ENCODE results near the gene SELENBP1.
"Not testable (repeated sequence)": the region's sequence is repeated elsewhere in the genome, so short reads cannot be mapped to it uniquely, and the experiment has no call there.

The SELENBP1 gene

DNA sequence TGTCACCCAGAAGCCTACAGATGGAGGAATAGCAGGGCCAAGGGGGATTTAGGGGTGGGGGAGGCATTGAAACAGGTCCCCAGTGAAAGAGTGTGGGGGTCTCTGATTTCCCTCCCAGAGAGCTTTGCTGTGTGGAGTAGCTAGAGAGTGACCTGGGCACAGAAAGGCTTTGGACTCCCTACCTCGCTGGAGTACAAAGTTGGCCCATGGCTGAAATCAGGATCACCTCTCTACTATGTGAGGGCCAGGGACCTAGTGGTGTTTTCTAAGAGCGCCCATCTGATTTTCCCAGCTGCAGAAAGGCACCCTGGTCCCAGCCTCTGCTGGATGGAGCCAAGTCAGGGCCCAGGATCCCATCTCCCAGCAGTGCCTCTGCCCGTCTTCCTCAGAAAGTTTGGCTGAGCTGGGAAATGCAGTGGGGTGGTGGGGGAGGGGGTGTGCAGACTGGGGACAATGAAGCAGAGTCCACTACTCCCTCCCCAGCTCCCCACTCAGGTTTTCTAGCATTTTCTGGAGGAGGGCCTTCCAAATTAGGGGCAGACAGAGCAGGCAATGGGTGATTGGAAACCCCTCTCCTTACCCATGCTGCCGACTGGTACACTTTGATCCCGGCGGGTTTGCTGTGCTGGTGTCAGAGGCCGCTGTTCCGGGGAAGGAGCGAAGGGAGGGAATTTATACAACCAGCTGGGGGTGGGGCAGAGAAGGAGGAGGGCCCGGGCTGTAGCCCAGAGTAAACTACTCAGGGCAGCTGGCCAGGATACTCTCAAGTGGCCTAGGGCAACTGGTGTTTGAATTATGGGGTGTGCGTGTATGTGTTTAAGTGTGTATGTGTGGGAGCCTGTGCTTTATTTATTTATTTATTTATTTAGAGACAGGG, at the start of gene SELENBP1:
Gene SELENBP1 (minus strand): TSS at position 648 of the 877 bp plus-strand sequence. CDS start 64 bp downstream, at position 584.
- peak; percentile 95 for DNase-seq

DNA sequence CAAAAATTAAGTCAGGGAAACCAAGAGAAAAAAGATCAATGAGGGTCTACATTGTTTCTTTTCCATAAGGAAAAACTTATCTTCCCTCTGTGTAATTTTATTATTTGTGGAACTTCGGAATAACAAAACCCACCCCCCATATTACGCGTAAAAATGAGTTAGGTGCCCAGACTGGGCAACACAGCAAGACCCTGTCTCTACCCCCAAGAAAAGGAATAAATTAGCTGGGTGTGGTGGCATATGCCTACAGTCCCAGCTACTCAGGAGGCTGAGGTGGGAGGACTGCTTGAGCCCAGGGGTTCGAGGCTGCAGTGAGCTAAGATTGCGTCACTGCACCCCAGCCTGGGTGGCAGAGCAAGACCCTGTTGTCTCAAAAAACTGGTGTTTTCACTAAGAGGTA, 47.3 kb upstream of the SELENBP1 start:
- DNase-seq = no peak

DNA sequence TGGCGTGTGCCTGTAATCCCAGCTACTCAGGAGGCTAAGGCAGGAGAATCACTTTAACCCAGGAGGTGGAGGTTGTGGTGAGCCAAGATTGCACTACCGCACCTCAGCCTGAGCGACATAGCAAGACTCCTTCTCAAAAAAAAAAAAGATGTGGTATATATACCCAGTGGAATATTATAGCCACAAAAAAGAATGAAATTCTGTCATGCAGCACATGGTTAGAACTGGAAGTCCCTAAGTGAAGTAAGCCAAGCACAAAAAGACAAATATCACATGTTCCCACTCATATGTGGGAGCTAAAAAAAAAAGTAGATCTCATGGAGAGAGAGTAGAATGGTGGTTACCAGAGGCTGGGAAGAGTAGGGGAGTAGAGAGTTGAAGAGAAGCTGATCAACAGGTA, 45.6 kb upstream of the SELENBP1 start:
- no peak for DNase-seq

DNA sequence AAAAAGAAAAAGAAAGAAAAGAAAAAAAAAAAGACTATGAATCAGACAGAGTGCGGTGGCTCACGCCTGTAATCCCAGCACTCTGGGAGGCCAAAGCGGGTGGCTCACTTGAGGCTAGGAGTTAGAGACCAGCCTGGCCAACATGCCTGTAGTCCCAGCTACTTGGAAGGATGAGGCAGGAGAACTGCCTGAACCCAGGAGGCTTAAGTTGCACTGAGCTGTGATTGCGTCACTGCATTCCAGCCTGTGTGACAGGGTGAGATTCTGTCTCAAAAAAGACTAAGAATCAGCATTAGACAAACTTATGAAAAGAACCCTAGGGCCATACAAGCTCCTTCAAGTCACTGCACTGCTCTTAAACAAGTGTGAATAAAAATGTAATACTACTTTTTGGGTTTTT, 43.7 kb upstream of the SELENBP1 start:
- no peak for DNase-seq

DNA sequence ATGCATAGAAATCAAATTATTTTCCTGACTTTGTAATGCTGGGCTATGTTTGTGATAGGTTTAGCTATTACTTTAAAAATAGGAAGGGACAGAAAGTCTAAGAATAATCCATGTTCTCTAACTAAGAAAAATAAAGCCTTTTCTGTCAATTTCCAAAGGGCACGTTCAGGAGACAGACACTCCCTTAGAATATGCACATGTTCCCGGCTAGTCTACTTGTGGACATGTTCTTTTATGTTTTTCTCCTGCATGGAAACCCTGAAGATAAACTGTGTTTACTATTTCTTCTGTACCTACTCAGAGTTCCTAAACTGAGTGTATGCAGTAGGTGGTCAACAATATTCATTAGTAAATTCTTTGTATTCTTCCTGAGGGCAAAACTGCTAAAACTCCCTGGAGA, 39.4 kb upstream of the SELENBP1 start:
- DNase-seq = no peak

DNA sequence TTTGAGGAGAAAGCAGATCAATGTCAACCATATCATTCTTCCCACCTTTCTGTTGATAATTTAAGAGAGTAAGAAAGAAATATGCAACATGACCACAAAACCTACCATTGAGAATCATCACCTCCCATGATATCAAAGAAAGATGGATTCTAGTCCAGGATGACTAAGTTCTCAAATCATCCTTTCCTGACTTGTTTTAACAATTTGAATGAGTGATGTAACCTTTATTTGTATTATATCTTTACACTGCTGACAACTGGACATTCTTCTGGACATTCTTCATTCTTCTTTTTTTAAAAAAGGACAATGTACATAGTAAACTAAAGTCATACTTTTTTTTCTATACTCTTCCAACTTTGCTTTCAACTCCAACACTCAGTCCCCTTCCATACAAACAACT, 36.4 kb upstream of the SELENBP1 start:
- DNase-seq = no peak

DNA sequence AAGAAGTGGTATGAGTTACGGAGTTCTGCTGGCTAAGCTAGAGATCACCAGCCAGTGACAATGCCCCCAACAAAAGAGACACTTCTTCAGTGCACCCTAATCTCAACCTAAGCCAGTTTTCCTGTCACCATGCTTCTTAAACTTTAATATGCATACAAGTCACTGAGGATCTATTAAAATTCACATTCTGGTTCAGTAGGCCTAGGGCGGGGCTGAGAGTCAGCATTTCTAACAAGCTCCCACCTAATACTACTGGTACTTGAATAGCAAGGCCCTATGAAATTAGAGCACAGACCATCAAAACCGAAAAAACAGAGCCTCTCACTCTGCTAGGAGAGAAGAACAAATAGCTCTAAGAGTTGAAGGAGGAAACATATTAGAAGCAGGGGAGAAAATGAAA, 34.8 kb upstream of the SELENBP1 start:
- DNase-seq = no peak

DNA sequence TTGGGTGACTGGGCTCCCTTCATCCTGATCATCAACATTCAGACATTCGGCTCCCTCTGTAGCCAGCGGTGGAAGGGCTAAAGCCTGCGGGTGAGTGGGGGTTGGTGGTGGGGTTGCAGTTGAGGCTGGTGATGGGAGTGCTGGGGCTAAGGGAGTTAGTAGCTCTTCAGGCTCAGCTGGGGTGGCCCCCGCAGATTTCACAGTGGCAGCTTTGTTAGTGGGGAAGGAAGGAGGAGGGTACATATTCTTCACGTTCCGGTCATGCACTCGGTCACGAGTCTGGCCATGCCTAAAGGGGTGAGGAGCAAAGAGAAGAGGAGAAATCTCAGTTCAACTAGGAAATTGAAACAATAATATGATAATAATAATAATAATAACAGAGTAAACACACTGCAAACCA, 33.7 kb upstream of the SELENBP1 start:
- no peak for DNase-seq

DNA sequence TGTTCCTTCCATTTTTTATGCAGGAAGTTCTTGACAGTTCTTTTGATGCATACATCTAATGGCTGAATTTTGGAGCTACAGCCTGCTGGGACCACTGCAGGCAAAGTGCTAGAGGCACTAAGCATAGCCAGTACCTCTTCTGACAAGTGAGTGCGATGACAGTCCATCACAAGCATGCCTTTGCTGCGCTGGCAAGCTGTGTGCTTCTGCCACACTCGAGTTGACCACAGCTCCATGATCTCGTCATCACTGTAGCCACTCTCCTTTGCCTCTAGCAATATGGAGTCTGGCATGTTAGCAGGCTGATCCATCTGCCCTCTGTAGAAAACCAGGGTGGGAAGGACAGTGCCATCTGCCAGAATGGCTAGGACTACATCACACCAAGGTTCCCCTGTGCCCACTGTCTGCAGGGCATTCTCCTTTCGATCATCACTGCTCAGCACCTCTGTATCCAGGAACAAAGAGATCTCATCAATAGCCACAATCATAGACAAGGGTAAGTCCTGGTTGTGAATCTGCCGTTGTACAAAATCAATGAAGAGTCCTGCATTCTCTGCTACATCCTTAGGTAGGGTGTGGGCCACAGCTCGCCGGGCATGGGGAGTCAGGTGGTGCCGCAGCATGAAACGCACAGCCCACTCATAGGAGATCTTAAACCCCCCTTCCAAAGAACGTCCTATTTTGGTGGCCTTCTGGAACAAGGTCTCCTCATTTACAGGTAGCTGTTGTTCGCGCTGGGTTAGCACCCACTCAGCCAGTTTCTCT, 32.9 kb upstream of the SELENBP1 start:
- DNase-seq = no peak

DNA sequence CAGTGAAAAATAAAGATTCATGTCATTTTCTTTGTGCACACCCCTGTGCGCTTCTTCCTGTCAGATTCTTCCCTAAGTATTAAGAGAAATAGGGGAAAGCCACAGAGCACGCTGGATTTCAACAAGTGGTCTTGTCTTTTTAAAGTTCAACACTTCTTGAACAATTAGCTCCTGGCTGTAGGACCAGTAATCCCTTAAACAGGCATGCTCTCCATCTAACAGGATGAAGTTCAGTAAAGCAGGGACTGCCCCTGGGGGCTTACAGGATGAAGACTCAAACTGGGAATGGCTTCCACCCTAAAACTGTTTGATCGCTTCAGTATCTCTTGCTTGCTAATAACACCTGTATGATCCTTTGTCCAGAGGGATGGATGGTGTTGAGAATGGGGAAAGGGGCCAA, 31.1 kb upstream of the SELENBP1 start:
- no peak for DNase-seq

DNA sequence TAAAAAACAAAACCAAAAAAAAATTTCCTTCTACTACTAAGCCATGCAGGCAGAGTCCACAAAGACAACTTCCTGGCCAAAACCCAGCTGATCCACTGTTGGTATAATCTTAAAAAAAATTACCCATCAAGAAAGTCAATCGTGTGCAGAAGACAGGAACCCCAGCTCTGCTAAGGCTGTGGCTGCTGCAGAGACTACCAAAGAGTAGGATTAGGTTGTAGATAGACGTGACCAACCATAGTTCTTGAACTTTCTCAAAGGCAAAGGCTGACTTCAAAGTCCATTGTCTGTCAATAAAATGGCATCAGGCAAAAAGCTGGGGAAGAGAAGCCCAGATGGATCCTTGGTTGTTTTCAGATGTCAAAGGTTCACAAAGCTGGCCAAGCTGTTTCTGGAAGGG, 30.3 kb upstream of the SELENBP1 start:
- DNase-seq = no peak

DNA sequence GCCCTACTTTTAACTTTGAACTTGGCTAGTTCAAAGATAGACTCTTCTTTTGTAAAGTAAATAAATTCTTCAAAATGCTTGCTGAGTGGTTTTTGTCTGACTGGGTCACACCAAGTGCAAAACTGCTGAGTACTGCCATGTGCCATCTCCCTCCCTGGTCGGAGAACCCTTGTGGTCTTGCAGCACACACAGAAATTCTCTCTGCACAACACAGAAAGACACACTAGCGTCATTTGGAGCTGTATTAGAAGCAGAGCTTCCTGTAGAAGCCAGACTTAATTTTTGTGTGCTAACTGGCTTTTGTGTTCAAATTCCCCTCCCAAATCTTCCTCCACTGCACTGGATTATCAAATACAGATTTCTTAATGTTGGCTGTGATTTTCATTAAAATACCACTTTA, 29.4 kb upstream of the SELENBP1 start:
- DNase-seq = no peak

DNA sequence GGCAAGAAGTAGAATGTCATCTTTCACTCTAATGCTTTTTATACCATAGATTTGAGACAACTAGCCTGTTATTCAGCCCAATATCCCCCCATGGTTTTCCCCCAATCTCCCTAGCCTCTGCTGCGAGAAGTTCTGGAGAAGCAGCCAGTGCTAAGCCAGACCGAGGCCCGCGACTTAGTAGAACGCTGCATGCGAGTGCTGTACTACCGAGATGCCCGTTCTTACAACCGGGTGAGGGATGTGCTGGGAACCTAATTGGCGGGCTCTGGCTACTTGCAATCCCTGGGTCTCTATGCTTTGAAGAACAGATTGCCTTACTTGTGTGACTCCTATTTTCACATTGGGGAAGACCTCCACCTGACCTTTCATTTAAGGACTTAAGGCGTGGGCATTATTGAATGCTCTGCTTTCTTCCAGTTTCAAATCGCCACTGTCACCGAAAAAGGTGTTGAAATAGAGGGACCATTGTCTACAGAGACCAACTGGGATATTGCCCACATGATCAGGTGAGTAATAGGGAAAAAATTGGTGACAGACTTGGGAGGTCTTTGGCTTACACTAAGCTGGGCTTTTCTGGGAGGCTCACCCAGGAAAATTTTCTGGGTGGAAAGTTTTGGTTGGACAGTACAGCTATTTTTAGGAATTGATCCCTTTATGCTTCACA, 28.8 kb upstream of the SELENBP1 start:
- DNase-seq = no peak

DNA sequence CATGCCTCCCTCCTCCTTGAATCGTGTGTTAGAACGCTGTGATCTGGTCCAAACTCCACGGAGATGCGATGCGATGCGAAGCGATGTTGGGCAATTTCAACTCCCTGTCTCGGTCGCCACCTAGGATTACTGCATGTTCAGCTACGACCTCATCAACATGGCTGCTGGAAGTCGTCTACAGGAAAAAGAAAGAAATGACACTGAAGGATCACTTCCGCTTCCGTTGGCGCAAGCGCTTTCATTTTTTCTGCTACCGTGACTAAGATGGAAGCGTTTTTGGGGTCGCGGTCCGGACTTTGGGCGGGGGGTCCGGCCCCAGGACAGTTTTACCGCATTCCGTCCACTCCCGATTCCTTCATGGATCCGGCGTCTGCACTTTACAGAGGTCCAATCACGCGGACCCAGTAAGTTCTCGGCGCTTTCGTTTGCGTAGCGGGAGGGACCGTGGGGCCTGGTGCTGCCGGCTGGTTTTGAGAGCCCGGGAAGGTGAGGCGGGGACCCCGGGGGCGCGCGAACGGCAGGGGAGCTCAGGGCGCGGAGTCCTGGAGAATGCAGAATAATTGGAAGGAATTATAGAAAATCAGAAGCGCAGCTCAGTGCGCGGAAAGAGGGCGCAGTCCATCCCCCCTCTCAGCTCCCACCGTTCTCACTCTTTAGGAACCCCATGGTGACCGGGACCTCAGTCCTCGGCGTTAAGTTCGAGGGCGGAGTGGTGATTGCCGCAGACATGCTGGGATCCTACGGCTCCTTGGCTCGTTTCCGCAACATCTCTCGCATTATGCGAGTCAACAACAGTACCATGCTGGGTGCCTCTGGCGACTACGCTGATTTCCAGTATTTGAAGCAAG, 27.0 kb upstream of the SELENBP1 start, which contains the start of gene PSMB4:
Gene PSMB4 (plus strand): TSS at position 250 of the 848 bp plus-strand sequence. CDS start 15 bp downstream, at position 265.
- DNase-seq = peak; percentile 98

DNA sequence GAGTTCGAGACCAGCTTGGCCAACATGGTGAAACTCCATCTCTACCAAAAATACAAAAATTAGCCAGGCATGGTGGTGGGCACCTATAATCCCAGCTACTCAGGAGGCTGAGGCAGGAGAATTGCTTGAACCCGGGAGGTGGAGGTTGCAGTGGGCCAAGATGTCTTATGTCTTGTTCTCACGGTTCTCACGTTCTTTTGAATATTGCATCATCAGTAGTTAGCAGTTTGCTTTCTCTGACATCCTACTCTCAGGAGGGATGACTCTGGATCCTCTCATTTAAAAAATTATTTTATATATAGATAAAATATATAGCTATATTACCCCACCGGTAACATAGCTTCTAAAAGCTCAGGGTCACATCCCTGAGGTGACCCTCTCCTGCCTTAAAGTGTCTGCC, 23.8 kb upstream of the SELENBP1 start:
- not testable (repeated sequence) for DNase-seq

DNA sequence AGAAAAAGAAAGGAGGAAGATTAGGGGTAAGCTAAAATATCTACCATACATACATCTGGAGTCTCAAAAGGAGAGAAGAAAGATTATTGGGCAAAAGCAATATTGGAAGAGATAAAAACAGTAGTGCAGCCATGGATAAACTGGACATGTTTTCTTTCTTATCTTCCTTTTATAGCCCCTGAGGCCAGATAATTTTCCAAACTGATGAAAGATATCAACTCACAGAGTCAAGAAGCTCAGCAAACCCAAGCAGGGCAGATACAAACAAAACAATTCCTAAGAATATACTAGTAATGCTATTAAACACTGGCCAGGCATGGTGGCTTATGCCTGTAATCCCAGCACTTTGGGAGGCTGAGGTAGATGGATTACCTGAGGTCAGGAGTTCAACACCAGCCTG, 21.1 kb upstream of the SELENBP1 start:
- DNase-seq = no peak

DNA sequence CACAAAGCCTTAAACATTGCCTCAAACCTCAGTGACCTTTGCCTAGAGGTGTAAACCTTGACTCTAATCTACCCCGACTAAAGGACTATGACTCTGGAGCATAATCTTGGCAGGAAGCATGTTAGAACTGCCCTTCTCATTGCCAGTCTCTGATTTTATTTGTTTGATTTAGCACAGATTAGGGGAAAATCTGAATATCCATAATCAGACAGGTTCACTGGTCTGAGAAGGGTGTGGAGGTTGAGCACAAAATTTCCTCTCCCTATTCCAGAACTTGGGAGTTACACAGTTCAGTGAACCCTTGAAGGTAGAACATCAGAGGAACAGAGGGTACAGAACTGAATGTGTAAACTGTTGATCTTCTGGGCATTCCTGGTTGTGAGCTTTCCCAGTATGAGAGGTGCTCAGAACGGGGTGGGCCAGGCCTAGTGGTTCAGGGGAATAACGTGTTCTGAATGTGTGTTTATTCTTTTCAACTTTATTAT, 18.6 kb upstream of the SELENBP1 start:
- no peak for DNase-seq

DNA sequence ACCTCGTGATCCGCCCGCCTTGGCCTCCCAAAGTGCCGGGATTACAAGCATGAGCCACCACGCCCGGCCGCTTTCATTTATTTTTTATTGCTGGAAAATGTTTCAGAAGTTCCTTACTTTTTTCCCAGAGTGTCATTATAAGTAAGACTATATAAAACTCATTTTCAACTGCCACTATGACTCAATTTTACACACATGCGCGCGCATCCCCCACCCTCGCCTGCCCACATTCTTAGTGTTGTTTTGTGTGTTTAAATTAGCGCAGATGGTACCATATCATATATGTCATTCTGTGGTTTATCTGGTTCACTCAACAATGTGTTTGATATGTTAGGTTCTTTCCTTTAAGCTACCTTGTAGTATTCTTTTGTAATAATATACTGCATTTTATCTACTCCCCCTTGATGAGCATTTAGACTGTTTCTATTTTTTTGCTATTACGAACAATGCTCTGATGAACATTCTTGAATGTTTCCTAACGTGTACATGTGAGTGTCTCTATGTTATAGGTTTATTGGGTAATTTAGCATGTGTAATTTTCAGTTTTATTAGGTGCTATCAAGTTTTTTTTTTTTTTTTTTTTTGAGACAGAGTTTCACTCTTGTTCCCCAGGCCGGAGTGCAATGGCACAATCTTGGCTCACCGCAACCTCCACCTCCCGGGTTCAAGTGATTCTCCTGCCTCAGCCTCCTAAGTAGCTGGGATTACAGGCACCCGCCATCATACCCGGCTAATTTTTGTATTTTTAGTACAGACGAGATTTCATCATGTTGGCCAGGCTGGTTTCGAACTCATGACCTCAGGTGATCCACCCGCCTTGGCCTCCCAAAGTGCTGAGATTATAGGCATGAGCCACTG, 17.9 kb upstream of the SELENBP1 start:
- not testable (repeated sequence) for DNase-seq

DNA sequence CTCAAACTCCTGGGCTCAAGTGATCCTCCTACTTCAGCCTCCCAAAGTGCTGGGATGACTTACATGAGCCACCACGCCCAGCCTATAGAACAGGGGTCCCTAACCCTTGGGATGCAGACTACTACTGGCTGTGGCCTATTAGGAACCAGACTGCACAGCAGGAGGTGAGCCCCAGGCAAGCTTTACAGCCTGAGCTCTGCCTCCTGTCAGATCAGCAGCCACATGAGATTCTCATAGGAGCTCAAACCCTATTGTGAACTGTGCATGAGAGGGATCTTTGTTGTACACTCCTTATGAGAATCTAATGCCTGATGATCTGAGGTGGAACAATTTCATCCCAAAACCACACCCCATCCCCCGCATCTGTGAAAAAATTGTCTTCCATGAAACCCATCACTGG, 13.5 kb upstream of the SELENBP1 start:
- no peak for DNase-seq

DNA sequence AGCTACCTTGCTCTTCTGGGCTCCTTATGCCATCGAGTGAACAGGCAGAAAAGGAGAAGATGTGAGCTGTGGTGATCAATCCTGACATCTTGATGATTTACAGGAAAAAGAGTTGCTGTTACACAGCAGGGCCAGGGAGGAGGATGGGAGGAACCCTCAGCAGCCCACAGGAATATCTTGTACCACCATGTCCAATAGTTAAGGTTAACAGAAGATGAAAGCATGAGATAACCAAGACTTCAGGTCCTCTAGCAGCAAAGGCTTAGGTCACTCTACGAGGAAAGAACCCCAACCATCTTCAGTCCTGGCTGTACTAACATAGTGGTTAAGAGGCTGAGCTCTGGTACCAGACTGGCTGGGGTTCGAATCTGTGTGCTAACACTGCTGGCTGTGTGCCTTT, 12.1 kb upstream of the SELENBP1 start:
- DNase-seq = no peak

DNA sequence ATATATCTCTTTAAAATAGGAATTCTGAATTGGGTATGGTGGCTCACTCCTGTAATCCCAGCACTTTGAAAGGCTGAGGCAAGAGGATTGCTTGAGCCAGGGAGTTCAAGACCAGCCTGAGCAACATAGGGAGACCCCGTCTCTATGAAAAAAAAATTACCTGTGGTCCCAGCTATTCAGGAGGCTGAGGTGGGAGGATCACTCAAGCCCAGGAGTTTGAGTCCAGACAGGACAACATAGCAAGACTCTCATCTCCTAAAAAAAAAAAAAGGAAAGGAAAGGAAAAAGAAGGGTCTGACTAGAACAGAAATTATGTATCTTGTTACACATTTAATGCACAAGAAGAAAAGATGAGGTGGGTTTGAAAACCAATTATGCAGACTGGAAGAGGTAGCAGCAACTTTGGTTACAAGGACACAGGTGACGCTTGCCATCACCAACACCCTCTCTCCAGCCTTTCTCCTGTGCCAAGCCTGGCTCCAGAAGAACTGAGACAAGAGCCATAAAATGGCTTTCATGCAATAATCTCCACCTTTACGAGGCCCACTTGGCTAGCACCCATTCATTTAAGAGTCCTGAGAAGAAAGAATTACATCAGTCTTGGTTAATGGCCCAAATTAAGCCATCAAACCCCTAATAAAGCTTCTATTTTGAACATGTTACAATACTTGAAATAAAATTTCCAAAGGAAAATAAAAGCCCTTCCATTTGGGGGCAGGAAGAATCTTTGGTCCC, 4.8 kb upstream of the SELENBP1 start:
- DNase-seq = peak; percentile 51

Measured in NCI-H1092 treated with DMSO at 0.1 percent for 48 hours (cell line).